GM12875 (cell line): ENCODE results near the gene TNFSF9.
"Not testable (repeated sequence)": the region's sequence is repeated elsewhere in the genome, so short reads cannot be mapped to it uniquely, and the experiment has no call there.

Experiments used
- H3K4me3 ChIP-seq: one replicate; pipeline ENCODE4 v1.5.1; 2011; ENCODE audit warnings: low read depth, low read length, control low read depth
- TF ChIP-seq, protein P1 (sequence below): IDR thresholded peaks from 2 replicates; pipeline ENCODE4 v1.5.1; 2011; ENCODE audit warnings: low read depth, mild to moderate bottlenecking, control low read depth, inconsistent platforms, low read length, moderate library complexity, borderline replicate concordance; ENCODE audit not compliant: insufficient read depth

TNFSF9 gene

DNA sequence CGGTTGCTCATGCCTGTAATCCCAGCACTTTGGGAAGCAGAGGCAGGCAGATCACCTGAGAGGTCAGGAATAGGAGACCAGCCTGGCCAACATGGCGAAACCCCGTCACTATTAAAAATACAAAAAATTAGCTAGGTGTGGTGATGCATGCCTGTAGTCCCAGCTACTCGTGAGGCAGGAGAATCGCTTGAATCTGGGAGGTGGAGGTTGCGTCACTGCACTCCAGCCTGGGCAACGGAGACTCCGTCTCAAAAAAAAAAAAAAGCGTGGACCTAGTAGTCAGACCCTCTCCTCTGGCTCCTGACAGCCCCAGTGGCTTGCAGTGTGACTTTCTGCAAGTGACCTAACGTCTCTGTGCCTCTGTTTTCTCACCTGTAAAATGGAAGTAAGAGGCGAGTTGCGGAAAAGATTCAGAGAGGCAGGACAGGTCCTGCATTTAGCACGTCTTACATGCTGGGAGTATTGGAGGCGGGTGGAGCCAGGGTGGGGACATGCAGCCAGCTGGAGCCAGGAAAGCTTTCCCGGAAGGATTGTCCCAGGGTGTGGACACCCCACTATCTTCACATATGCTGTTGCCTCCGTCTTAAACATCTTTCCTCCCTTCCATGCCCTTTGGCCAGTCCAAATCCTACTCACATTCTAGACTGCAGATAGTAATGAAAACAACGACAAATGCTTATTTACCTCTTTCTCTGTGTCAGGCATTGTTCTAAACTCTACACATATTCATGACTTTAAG is 31.6 kb upstream of the TNFSF9 start:
- no peak overlapping the region for H3K4me3 ChIP-seq
- TF ChIP-seq, protein P1, sequence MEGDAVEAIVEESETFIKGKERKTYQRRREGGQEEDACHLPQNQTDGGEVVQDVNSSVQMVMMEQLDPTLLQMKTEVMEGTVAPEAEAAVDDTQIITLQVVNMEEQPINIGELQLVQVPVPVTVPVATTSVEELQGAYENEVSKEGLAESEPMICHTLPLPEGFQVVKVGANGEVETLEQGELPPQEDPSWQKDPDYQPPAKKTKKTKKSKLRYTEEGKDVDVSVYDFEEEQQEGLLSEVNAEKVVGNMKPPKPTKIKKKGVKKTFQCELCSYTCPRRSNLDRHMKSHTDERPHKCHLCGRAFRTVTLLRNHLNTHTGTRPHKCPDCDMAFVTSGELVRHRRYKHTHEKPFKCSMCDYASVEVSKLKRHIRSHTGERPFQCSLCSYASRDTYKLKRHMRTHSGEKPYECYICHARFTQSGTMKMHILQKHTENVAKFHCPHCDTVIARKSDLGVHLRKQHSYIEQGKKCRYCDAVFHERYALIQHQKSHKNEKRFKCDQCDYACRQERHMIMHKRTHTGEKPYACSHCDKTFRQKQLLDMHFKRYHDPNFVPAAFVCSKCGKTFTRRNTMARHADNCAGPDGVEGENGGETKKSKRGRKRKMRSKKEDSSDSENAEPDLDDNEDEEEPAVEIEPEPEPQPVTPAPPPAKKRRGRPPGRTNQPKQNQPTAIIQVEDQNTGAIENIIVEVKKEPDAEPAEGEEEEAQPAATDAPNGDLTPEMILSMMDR: no peak

DNA sequence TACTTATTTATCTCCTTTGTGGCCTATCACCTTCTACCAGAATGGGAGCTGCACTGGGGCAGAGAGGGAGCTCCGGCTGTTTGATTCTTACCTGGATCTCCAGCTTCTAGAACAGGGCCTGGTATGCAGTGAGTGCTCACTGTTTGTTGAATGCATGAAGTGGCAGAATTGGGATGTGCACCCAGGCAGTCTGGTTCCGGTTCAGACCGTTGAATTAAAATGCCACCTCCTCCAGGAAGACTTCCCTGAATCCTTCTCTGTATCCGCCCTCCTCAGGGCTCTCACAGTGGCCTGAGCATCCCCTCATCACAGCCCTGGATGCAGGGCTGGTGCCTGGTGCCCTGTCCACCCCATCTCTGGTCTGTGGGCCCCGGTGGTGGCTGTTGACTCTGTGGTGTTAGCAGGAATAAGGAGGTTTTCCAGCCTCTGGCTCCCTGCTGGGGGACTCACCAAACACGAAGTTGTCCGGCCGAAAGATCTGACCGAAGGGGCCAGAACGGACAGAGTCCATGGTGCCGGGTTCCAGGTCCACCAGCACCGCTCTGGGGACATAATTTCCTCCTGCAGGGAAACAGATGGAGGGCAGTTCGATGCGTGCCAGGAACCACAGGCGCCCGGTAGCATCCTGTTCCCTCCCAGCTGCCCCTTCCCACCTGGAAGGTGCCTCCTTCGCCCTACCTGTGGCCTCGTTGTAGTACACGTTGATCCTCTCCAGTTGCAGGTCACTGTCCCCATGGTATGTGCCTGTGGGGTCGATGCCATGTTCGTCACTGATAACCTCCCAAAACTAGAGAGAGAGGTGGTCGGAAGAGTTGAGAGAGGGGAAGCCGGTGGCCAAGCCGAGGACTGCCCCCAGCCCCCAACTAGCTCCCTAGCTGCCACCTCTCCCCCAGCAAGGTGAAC is 29.7 kb upstream of the TNFSF9 start:
- TF ChIP-seq, protein P1: no peak
- no peak overlapping the region for H3K4me3 ChIP-seq

DNA sequence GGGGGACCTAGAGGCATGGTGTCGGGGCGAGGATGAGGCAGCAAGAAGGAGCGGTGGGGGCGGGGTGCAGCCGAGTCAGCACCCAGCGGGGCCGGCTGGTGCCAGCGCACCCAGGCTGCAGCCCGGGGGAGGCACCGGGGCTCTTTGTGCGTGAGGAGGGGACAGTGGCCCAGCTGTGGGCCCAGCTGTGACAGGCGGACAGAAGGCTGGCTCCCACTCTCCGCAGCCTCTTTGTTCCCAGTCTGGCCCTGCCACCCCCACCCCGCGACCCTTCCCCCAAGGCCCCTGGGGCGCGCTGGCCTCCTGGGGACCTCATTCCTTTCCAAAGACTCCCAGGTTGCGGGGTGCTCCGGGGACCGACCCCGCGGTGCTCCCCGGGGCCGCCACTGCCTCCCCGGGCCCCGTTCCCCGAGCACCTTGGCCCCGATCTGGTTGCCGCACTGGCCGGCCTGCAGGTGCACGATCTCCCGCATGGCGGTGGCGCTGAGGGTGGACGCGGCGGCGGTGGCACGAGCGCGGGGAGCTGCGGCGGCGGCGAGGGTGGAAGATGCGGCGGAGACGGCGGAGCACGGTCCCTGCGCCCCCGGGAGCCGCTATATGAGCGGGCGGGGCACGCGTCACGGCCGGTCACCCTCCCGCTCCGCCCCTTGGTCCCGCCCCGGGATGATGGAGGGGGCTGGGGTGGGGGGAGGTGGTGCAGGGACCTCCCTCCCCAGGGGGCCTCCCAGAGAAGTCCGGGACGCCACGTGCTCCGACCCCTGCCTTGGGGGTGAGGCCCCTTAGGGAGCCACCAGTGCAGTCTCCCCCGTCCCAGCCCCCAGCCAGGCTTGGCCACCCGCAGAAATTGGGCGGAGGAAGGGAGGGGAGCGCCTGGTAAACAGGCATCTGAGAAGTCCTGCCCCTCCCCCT is 28.8 kb upstream of the TNFSF9 start, which contains the start of gene TUBB4A:
TUBB4A (minus strand) TSS at position 570 of the 909 bp plus-strand sequence; CDS start at position 473, 97 bp downstream.
- TF ChIP-seq, protein P1: no peak
- H3K4me3 ChIP-seq: peak within 1 kb of the TSS; percentile 48

DNA sequence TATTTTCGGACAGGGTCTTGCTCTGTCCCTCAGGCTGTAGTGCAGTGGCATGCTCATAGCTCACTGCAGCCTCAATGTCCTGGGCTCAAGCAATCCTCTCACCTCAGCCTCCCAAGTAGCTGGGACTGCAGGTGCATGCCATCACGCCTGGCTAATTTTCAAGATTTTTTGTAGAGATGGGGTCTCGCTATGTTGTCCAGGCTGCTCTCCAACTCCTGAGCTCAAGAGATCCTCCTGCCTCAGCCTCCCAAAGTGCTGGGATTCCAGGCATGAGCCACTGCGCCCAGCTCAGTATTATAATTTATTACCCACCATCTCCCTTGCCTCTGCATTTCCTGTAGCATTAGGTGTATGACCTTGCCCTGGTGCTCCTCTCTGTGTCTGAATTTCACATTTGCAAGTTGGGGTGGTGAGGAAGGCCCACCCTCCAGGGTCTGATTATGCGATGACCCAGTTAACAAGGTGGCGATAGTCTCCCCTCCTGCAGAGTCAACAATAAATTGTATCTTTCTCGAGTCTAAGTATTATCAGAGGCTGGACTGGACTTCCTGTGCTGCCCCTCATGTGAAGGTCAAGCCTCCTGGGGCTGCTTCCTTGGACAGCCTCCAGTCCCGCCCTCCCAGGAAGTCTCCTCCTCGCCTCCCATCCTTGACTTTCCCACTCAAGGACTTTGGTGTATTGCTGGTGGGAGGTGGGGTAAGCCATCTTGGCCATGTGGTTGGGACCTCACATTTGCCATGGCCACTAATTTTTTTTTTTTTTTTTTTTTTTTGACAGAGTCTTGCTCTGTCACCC is 27.2 kb upstream of the TNFSF9 start:
- no peak overlapping the region for H3K4me3 ChIP-seq
- TF ChIP-seq, protein P1: no peak

DNA sequence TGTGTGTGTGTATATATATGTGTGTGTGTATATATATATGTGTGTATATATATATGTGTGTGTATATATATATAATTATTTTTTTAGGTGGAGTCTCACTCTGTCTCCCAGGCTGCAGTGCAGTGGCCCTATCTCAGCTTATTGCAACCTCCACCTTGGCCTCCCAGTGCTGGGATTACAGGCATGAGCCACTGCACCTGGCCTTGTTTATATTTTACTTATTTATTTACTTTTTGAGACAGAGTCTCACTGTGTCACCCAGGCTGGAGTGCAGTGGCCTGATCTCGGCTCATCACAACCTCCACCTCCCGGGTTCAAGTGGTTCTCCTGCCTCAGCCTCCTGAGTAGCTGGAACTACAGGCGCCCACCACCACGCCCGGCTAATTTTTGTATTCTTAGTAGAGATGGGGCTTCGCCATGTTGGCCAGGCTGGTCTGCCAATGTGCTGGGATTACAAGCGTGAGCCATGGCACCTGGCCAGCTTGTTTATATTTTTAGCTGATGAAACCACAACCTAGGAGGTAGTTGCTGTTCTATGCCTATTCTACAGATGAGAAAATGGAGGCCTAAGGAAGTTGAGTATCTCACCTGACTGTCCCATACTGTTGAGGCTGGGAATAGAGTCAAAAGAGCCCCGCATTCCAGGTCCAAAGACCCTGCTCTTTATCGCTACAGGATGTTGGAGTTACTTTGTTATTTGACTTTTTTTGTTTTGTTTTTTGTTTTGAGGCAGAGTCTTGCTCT is 22.6 kb upstream of the TNFSF9 start:
- H3K4me3 ChIP-seq: not testable (repeated sequence)

DNA sequence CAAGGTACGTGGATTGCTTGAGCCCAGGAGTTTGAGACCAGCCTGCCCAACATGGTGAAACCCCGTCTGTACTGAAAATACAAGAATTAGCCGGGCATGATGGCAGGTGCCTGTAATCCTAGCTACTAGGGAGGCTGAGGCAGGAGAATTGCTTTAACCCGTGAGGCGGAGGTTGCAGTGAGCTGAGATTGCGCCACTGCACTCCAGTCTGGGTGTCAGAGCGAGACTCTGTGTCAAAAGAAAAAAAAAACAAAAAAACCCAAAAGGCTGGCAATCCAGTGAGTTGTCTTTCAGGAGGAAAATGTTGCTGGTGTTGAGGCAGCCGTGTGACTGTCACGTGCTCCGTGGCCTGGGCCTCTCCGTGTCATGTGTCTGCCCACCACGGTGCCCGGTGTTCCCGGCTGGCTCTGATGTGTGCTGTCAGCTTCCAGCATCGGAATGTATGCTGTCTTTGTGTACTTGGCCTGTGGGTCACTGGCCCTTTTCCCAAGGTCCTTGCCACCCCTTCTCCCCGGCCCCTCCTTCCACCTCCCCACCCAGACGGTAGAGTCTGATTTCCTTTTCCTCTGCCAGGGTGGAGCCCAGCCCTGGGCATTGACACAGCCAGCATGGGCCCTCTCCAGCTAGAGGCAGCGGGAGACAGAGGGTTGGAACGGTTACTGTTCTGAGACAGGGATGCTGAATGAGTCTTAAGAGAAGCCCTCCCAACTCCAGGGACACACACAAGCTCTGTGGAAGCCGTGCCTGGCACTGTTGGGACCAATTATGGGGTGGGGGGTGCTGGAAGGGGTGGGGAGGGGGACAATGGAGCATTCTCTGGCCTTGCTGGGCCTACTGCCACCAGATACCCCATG is 21.5 kb upstream of the TNFSF9 start:
- TF ChIP-seq, protein P1: no peak
- no peak overlapping the region for H3K4me3 ChIP-seq
